Measurements from ENCODE around the gene IGFLR1.
"Not testable (repeated sequence)": the region's sequence is repeated elsewhere in the genome, so short reads cannot be mapped to it uniquely, and the experiment has no call there.

Gene IGFLR1

GRCh38 chr19:35727053-35727955 is 14.9 kb downstream of the IGFLR1 start:
- no peak overlapping the region for H3K4me3 ChIP-seq (ENCODE audit: low read depth, low read length)
- DNase-seq (ENCODE audit: low read depth), result no peak
- TF ChIP-seq CTCF (conservative IDR thresholded peaks at IDR 0.05; ENCODE audit: low read depth, low read length), result no peak

- DNase-seq (ENCODE audit: low read depth), result no peak
- H3K4me3 ChIP-seq (ENCODE audit: low read depth, low read length), result no peak overlapping the region
- no peak for TF ChIP-seq CTCF (conservative IDR thresholded peaks at IDR 0.05; ENCODE audit: low read depth, low read length)
Observed at GRCh38 chr19:35725216-35725861, 16.9 kb downstream of the IGFLR1 start.

- no peak for TF ChIP-seq CTCF (conservative IDR thresholded peaks at IDR 0.05; ENCODE audit: low read depth, low read length)
- H3K4me3 ChIP-seq (ENCODE audit: low read depth, low read length), result no peak overlapping the region
- DNase-seq (ENCODE audit: low read depth), result no peak
Observed at GRCh38 chr19:35724560-35724959, 17.7 kb downstream of the IGFLR1 start.

GRCh38 chr19:35724132-35724531 is 18.1 kb downstream of the IGFLR1 start:
- H3K4me3 ChIP-seq (ENCODE audit: low read depth, low read length); DNase-seq (ENCODE audit: low read depth): not testable (repeated sequence)

- TF ChIP-seq CTCF (conservative IDR thresholded peaks at IDR 0.05; ENCODE audit: low read depth, low read length), result no peak
- no peak for DNase-seq (ENCODE audit: low read depth)
- H3K4me3 ChIP-seq (ENCODE audit: low read depth, low read length), result no peak overlapping the region
Observed at GRCh38 chr19:35723671-35724070, 18.6 kb downstream of the IGFLR1 start.

GRCh38 chr19:35722897-35723296 is 19.4 kb downstream of the IGFLR1 start:
- no peak overlapping the region for H3K4me3 ChIP-seq (ENCODE audit: low read depth, low read length)
- DNase-seq (ENCODE audit: low read depth), result no peak
- TF ChIP-seq CTCF (conservative IDR thresholded peaks at IDR 0.05; ENCODE audit: low read depth, low read length), result no peak

GRCh38 chr19:35722461-35722860 is 19.8 kb downstream of the IGFLR1 start:
- TF ChIP-seq CTCF (conservative IDR thresholded peaks at IDR 0.05; ENCODE audit: low read depth, low read length), result no peak
- no peak overlapping the region for H3K4me3 ChIP-seq (ENCODE audit: low read depth, low read length)
- DNase-seq (ENCODE audit: low read depth), result no peak
